GM11168 (cell line): Measurements from ENCODE around the gene PKD2.
"Not testable (repeated sequence)": the region's sequence is repeated elsewhere in the genome, so short reads cannot be mapped to it uniquely, and the experiment has no call there.

Experiments used
- in situ Hi-C: fragments of 300-500 bp; cut with MboI; formaldehyde crosslinking; loops from one replicate; pipeline ENCODE4 v1.12.0; 2022; ENCODE audit warnings: low sequenced_read_pairs; ENCODE audit not compliant: unreplicated experiment

The PKD2 gene

GRCh38 chr4:88104902-88105610 is 97.6 kb downstream of the PKD2 start:
- in situ Hi-C loops = no loop called here

DNA sequence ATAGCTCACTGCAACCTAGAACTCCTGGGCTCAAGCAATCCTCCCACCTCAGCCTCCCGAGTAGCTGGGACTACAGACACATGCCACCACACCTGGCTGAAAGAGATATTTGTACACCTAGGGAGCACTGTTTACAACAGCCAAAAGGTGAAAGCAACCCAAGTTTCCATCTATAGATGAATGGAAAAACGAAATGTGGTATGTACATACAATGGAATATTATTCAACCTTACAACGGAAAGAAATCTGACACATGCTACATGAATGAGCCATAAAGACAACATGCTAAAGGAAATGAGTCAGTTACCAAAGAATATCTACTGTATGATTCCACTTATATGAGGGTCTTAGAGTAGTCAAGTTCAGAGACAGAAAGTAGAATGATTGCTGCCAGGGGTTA is 98.8 kb downstream of the PKD2 start:
- in situ Hi-C loops = no loop called here

GRCh38 chr4:88107406-88108107 is 100.1 kb downstream of the PKD2 start:
- in situ Hi-C loops = no loop called here

DNA sequence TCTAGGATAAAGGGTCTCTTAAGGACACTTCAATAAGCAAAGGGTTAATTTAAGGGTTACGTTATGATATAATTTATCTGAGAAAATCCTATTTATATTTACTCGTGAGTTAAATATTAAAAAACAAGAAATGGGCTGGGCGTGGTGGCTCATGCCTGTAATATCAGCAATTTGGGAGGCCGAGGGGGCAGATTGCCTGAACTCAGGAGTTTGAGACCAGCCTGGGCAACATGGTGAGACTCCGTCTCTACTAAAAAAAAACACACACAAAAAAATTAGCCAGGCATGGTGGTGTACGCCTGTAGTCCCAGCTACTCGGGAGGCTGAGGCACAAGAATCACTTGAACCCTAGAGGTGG is 100.7 kb downstream of the PKD2 start:
- in situ Hi-C loops = not testable (repeated sequence)

DNA sequence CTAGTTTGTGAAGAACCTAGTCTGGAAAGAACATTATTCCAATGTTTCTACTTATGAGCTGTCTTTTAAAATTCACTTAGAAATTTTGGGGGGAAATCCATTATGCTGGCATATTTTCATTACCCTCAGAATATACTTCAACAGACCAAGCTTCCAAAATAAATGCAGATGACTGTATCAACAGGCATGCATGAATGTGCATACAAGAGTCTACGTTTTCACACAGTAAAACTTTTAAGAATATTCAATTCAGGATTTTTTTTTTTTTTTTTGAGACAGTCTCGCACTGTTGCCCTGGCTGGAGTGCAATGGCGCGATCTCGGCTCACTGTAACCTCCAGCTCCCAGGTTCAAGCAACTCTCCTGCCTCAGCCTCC is 101.3 kb downstream of the PKD2 start:
- in situ Hi-C loops = no loop called here

DNA sequence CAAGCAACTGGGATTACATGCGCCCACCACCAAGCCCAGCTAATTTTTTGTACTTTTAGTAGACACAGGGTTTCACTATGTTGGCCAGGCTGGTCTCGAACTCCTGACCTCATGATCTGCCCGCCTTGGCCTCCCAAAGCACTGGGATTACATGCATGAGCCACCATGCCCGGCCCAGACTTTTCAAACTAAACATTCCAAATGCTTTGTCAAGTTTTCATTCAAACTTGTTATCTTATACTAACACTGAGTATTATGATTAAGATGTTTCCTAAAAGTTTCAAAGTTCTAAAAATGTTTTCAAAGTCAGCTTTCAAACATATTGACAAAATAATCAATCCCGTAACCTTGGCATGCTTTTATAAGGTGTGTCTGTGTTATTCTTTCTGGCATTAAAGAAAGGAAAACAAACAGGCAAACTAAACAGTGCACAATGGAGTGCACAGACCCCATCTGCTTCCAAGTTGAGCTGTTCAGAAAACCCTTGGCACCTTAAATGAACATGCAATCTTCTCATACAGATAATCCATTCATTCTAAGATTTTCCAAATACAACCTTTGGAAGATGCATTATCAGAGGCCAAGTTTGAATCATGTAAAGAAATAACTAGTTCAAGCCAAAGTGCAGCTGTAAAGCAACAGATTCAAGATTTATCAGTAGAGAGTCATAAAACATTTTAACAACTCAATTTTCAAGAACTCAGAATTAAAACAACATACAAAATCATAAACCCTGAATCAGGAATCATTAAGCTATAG is 101.9 kb downstream of the PKD2 start:
- in situ Hi-C loops = no loop called here

- in situ Hi-C loops = no loop called here
These were observed 103.4 kb downstream of the PKD2 start for GRCh38 chr4:88110826-88111225.

DNA sequence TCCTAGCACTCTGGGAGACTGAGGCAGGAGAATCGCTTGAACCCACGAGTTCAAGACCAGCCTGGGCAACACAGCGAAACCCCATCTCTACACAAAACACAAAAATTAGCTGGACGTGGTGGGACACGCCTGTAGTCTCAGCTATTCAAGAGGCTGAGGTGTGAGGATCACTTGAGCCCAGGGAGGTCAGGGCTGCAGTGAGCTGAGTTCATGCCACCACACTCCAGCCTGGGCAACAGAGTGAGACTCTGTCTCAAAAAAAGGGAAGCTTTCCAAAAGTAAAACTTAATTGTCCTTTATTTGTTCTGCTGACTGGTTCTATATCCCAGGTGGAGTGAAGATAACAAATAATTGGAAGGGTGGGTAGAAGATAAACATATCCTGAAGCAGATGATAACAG is 105.4 kb downstream of the PKD2 start:
- in situ Hi-C loops = no loop called here

GRCh38 chr4:88115587-88115986 is 108.2 kb downstream of the PKD2 start:
- in situ Hi-C loops = no loop called here

- in situ Hi-C loops = no loop called here
These were observed 112.5 kb downstream of the PKD2 start for GRCh38 chr4:88119943-88120342.

DNA sequence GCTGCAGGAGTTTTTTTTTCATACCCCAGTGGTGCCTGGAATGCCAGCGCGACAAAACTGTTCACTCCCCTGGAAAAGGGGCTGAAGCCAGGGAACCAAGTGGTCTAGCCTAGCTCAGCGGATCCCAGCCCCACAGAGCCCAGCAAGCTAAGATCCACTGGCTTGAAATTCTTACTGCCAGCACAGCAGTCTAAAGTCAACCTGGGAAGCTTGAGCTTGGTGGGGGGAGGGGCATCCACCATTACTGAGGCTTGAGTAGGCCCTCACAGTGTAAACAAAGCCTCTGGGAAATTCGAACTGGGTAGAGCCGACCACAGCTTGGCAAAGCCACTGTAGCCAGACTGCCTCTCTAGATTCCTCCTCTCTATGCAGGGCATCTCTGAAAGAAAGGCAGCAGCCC is 114.8 kb downstream of the PKD2 start:
- in situ Hi-C loops = not testable (repeated sequence)
